ENCODE measurements around the gene UBA1. TPM values are rescaled to one million over a fixed set of nuclear protein-coding genes. Genes with fewer than 3 reads are reported as not detected.
A peak's percentile ranks its signal among the peaks of the same experiment; 100 is the strongest.

The UBA1 gene
- total and polyA plus RNA-seq, 2 experiments from 2014 or later, result 146 to 264 TPM

GRCh38 chrX:47199286-47199685, 5.7 kb downstream of the UBA1 start:
- no peak for TF ChIP-seq EZH2 (IDR thresholded peaks at IDR 0.05; ENCODE audit: insufficient read depth, poor library complexity, severe bottlenecking)
- no peak for TF ChIP-seq EZH2phosphoT487 (IDR thresholded peaks at IDR 0.05; ENCODE audit: insufficient read depth, low read depth)

GRCh38 chrX:47200385-47201150, 6.9 kb downstream of the UBA1 start:
- 2 to 27% methylated on average over 5 to 9 of the region's 9 CpGs for WGBS, 2 experiments (ENCODE audit: low coverage in 1 of 2, low lambda C conversion rate in 2 of 2, missing lambda C conversion rate in 2 of 2)
- H3K27ac ChIP-seq, result peak overlapping the region; percentile 75
- in situ Hi-C loops (cut with MboI), result loop anchor here (25.0 kb wide), 1 partner anchor 187 kb away; no protein-coding TSS in a partner anchor

More at GRCh38 chrX:47199286-47199685, 5.7 kb downstream of the UBA1 start:
- no peak overlapping the region for H2AFZ ChIP-seq
- no peak overlapping the region for H3K4me2 ChIP-seq (ENCODE audit: unreplicated experiment)
- H3K36me3 ChIP-seq (ENCODE audit: low read depth), result peaks cover 10% of the 10 kb centered on the region; the same call in 1 of the 2 replicates
- no peak for DNase-seq
- H3K79me2 ChIP-seq (ENCODE audit: insufficient read depth), result peaks cover 75% of the 10 kb centered on the region
- H3K9me2 ChIP-seq (ENCODE audit: insufficient read depth), result no peaks in the 10 kb centered on the region
- H4K20me1 ChIP-seq (ENCODE audit: insufficient read depth), result no peaks in the 10 kb centered on the region
- H3K4me3 ChIP-seq, result no peak overlapping the region
- no peaks in the 10 kb centered on the region for H3K27me3 ChIP-seq (replicated peaks; ENCODE audit: insufficient read depth)
- H3K4me1 ChIP-seq (ENCODE audit: insufficient read depth), result peaks cover 29% of the 10 kb centered on the region
- in situ Hi-C loops (cut with MboI), result no loop called here
- no peaks in the 10 kb centered on the region; the same call in 1 of the 2 replicates for H3F3A ChIP-seq (ENCODE audit: insufficient read depth)
- no peaks in the 10 kb centered on the region for H3K9me3 ChIP-seq (ENCODE audit: low read depth)
- no peak overlapping the region for H3K27ac ChIP-seq
- WGBS, 2 experiments (ENCODE audit: low coverage in 1 of 2, low lambda C conversion rate in 2 of 2, missing lambda C conversion rate in 2 of 2), result 80 to 84% methylated on average over 7 to 10 of the region's 10 CpGs
- no peak overlapping the region for H3K9ac ChIP-seq

GRCh38 chrX:47201345-47201944, 7.8 kb downstream of the UBA1 start:
- H3K27ac ChIP-seq, result peak overlapping the region; percentile 75
- no peak overlapping the region for H3K4me2 ChIP-seq (ENCODE audit: unreplicated experiment)
- no peaks in the 10 kb centered on the region for H4K20me1 ChIP-seq (ENCODE audit: insufficient read depth)
- in situ Hi-C loops (cut with MboI), result loop anchor here (25.0 kb wide), 1 partner anchor 186 kb away; no protein-coding TSS in a partner anchor
- H3K9me3 ChIP-seq (ENCODE audit: low read depth), result no peaks in the 10 kb centered on the region
- no peaks in the 10 kb centered on the region; the same call in 1 of the 2 replicates for H3F3A ChIP-seq (ENCODE audit: insufficient read depth)
- peaks cover 67% of the 10 kb centered on the region for H3K79me2 ChIP-seq (ENCODE audit: insufficient read depth)
- H3K4me1 ChIP-seq (ENCODE audit: insufficient read depth), result peaks cover 17% of the 10 kb centered on the region
- peak overlapping the region; percentile 50; the same call in 1 of the 2 replicates for H3K9ac ChIP-seq
- peaks cover 10% of the 10 kb centered on the region; the same call in 1 of the 2 replicates for H3K36me3 ChIP-seq (ENCODE audit: low read depth)
- 75 to 87% methylated on average over 8 of the region's 9 CpGs for WGBS, 2 experiments (ENCODE audit: low coverage in 1 of 2, low lambda C conversion rate in 2 of 2, missing lambda C conversion rate in 2 of 2)
- no peak for DNase-seq
- no peak overlapping the region for H3K4me3 ChIP-seq
- TF ChIP-seq EZH2 (IDR thresholded peaks at IDR 0.05; ENCODE audit: insufficient read depth, poor library complexity, severe bottlenecking), result no peak
- TF ChIP-seq EZH2phosphoT487 (IDR thresholded peaks at IDR 0.05; ENCODE audit: insufficient read depth, low read depth), result no peak
- no peaks in the 10 kb centered on the region for H3K9me2 ChIP-seq (ENCODE audit: insufficient read depth)
- H2AFZ ChIP-seq, result no peak overlapping the region
- H3K27me3 ChIP-seq (replicated peaks; ENCODE audit: insufficient read depth), result no peaks in the 10 kb centered on the region

More at GRCh38 chrX:47200385-47201150, 6.9 kb downstream of the UBA1 start:
- Histone ChIP-seq H3K4me2 (ENCODE audit: unreplicated experiment) (no peak overlapping the region), H3F3A (ENCODE audit: insufficient read depth) (no peaks in the 10 kb centered on the region; the same call in 1 of the 2 replicates), H3K9ac (peak overlapping the region; percentile 50), H4K20me1 (ENCODE audit: insufficient read depth) (no peaks in the 10 kb centered on the region), H3K4me3 (no peak overlapping the region), H3K9me3 (ENCODE audit: low read depth) (no peaks in the 10 kb centered on the region), H2AFZ (no peak overlapping the region), H3K36me3 (ENCODE audit: low read depth) (peaks cover 10% of the 10 kb centered on the region; the same call in 1 of the 2 replicates), H3K79me2 (ENCODE audit: insufficient read depth) (peaks cover 75% of the 10 kb centered on the region), H3K9me2 (ENCODE audit: insufficient read depth) (no peaks in the 10 kb centered on the region), H3K4me1 (ENCODE audit: insufficient read depth) (peaks cover 26% of the 10 kb centered on the region), H3K27me3 (replicated peaks; ENCODE audit: insufficient read depth) (no peaks in the 10 kb centered on the region)
- TF ChIP-seq EZH2 (IDR thresholded peaks at IDR 0.05; ENCODE audit: insufficient read depth, poor library complexity, severe bottlenecking) (no peak), EZH2phosphoT487 (IDR thresholded peaks at IDR 0.05; ENCODE audit: insufficient read depth, low read depth) (no peak)
- DNase-seq, result peak; percentile 93

GRCh38 chrX:47202316-47202715, 8.7 kb downstream of the UBA1 start:
- no peak overlapping the region for H3K27ac ChIP-seq
- TF ChIP-seq EZH2phosphoT487 (IDR thresholded peaks at IDR 0.05; ENCODE audit: insufficient read depth, low read depth) (no peak), EZH2 (IDR thresholded peaks at IDR 0.05; ENCODE audit: insufficient read depth, poor library complexity, severe bottlenecking) (no peak)
- no peak overlapping the region for H3K4me3 ChIP-seq
- no peak for DNase-seq
- H3K27me3 ChIP-seq (replicated peaks; ENCODE audit: insufficient read depth), result no peaks in the 10 kb centered on the region
- peaks cover 65% of the 10 kb centered on the region for H3K79me2 ChIP-seq (ENCODE audit: insufficient read depth)
- WGBS, 2 experiments (ENCODE audit: low coverage in 1 of 2, low lambda C conversion rate in 2 of 2, missing lambda C conversion rate in 2 of 2), result 79 to 88% methylated on average over 11 of the region's 11 CpGs
- no peak overlapping the region for H3K4me2 ChIP-seq (ENCODE audit: unreplicated experiment)
- peaks cover 18% of the 10 kb centered on the region; the same call in 1 of the 2 replicates for H3K36me3 ChIP-seq (ENCODE audit: low read depth)
- H3K9me3 ChIP-seq (ENCODE audit: low read depth), result no peaks in the 10 kb centered on the region
- no peaks in the 10 kb centered on the region; the same call in 1 of the 2 replicates for H3F3A ChIP-seq (ENCODE audit: insufficient read depth)
- peaks cover 13% of the 10 kb centered on the region for H3K4me1 ChIP-seq (ENCODE audit: insufficient read depth)
- no peak overlapping the region for H3K9ac ChIP-seq
- no peak overlapping the region for H2AFZ ChIP-seq
- in situ Hi-C loops (cut with MboI), result loop anchor here (25.0 kb wide), 1 partner anchor 185 kb away; no protein-coding TSS in a partner anchor
- H3K9me2 ChIP-seq (ENCODE audit: insufficient read depth), result no peaks in the 10 kb centered on the region
- no peaks in the 10 kb centered on the region for H4K20me1 ChIP-seq (ENCODE audit: insufficient read depth)

Measured in GM23248 (cell line).